Measurements from ENCODE around the gene PDS5B.

The PDS5B gene

DNA sequence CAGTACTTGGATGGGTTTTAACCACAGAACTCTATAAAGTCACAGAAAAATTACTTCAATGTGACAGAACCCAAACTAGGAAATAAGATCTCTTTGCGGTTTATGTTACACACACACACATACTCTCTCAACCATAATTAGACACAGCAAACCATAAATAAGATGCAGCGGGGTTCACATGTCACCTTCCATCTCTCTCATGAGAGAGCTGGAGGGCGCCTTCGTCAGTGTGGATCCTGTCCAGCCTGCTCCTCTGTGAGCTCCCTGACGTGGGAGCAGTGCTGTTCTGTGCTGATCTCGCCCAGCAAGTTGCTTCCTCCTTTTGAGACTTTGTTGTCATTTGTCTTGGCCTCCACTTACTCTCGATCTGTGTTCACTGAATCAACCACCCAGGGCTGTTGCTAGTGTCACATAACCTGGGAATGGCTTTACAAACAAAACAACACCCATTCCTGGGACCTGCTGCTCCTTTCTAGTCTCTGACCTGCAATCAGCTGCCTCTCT, 225.1 kb downstream of the PDS5B start:
- Histone ChIP-seq H3K9me3 (ENCODE audit: control insufficient read depth, insufficient read depth, low read depth, low read length) (no peaks in the 10 kb centered on the region), H3K4me3 (ENCODE audit: low read depth, low read length) (no peak overlapping the region)
- CTCF ChIA-PET: interaction anchor here (0.6 kb wide), 1 partner anchor 225 kb away, joined by 3 read pairs; the partner anchor contains the start of gene PDS5B

More for the DNA sequence above, 225.1 kb downstream of the PDS5B start:
- TF ChIP-seq, protein P1, sequence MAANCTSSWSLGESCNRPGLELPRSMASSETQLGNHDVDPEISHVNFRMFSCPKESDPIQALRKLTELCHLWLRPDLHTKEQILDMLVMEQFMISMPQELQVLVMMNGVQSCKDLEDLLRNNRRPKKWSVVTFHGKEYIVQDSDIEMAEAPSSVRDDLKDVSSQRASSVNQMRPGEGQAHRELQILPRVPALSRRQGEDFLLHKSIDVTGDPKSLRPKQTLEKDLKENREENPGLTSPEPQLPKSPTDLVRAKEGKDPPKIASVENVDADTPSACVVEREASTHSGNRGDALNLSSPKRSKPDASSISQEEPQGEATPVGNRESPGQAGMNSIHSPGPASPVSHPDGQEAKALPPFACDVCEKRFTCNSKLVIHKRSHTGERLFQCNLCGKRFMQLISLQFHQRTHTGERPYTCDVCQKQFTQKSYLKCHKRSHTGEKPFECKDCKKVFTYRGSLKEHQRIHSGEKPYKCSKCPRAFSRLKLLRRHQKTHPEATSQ (tag by site-specific recombination; IDR thresholded peaks at IDR 0.05): no peak
- TF ChIP-seq ZNF596 (tag by site-specific recombination; IDR thresholded peaks at IDR 0.05) (0 out of 2 replicates have a peak, but pooled peaks have one; percentile 5), SP7 (tag by site-specific recombination; IDR thresholded peaks at IDR 0.05) (peak; percentile 92), SALL2 (tag by site-specific recombination; IDR thresholded peaks at IDR 0.05; ENCODE audit: borderline replicate concordance) (no peak), HOXC10 (CRISPR knock-in tag; IDR thresholded peaks at IDR 0.05) (no peak), ZNF394 (tag by site-specific recombination; IDR thresholded peaks at IDR 0.05; ENCODE audit: borderline replicate concordance) (peak; percentile 40; the same call in 1 of the 2 replicates), ZNF555 (tag by site-specific recombination; conservative IDR thresholded peaks at IDR 0.05) (no peak), GLIS1 (tag by site-specific recombination; IDR thresholded peaks at IDR 0.05) (peak; percentile 39; the same call in 1 of the 2 replicates), ZNF37A (tag by site-specific recombination; IDR thresholded peaks at IDR 0.05) (no peak), ZNF776 (tag by site-specific recombination; IDR thresholded peaks at IDR 0.05; ENCODE audit: borderline replicate concordance) (no peak), ZBTB17 (tag by site-specific recombination; IDR thresholded peaks at IDR 0.05) (peak; percentile 71), ZNF837 (tag by site-specific recombination; IDR thresholded peaks at IDR 0.05) (no peak), ZNF600 (tag by site-specific recombination; IDR thresholded peaks at IDR 0.05) (peak; percentile 71; the same call in 1 of the 2 replicates), FEZF1 (tag by site-specific recombination; IDR thresholded peaks at IDR 0.05) (peak; percentile 85), ZNF843 (tag by site-specific recombination; IDR thresholded peaks at IDR 0.05) (peak; percentile 23; the same call in 1 of the 2 replicates), ZNF292 (tag by site-specific recombination; IDR thresholded peaks at IDR 0.05; ENCODE audit: borderline replicate concordance, low read depth) (no peak), ZNF549 (tag by site-specific recombination; IDR thresholded peaks at IDR 0.05) (no peak)
- TF ChIP-seq, protein P2, sequence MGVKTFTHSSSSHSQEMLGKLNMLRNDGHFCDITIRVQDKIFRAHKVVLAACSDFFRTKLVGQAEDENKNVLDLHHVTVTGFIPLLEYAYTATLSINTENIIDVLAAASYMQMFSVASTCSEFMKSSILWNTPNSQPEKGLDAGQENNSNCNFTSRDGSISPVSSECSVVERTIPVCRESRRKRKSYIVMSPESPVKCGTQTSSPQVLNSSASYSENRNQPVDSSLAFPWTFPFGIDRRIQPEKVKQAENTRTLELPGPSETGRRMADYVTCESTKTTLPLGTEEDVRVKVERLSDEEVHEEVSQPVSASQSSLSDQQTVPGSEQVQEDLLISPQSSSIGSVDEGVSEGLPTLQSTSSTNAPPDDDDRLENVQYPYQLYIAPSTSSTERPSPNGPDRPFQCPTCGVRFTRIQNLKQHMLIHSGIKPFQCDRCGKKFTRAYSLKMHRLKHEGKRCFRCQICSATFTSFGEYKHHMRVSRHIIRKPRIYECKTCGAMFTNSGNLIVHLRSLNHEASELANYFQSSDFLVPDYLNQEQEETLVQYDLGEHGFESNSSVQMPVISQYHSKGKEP (tag by site-specific recombination; IDR thresholded peaks at IDR 0.05): peak; percentile 33; the same call in 1 of the 2 replicates
- TF ChIP-seq, protein P3, sequence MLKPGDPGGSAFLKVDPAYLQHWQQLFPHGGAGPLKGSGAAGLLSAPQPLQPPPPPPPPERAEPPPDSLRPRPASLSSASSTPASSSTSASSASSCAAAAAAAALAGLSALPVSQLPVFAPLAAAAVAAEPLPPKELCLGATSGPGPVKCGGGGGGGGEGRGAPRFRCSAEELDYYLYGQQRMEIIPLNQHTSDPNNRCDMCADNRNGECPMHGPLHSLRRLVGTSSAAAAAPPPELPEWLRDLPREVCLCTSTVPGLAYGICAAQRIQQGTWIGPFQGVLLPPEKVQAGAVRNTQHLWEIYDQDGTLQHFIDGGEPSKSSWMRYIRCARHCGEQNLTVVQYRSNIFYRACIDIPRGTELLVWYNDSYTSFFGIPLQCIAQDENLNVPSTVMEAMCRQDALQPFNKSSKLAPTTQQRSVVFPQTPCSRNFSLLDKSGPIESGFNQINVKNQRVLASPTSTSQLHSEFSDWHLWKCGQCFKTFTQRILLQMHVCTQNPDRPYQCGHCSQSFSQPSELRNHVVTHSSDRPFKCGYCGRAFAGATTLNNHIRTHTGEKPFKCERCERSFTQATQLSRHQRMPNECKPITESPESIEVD (tag by site-specific recombination; IDR thresholded peaks at IDR 0.05): peak; percentile 27; the same call in 1 of the 2 replicates
- TF ChIP-seq, protein P4, sequence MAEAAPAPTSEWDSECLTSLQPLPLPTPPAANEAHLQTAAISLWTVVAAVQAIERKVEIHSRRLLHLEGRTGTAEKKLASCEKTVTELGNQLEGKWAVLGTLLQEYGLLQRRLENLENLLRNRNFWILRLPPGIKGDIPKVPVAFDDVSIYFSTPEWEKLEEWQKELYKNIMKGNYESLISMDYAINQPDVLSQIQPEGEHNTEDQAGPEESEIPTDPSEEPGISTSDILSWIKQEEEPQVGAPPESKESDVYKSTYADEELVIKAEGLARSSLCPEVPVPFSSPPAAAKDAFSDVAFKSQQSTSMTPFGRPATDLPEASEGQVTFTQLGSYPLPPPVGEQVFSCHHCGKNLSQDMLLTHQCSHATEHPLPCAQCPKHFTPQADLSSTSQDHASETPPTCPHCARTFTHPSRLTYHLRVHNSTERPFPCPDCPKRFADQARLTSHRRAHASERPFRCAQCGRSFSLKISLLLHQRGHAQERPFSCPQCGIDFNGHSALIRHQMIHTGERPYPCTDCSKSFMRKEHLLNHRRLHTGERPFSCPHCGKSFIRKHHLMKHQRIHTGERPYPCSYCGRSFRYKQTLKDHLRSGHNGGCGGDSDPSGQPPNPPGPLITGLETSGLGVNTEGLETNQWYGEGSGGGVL (tag by site-specific recombination; IDR thresholded peaks at IDR 0.05): peak; percentile 35; the same call in 1 of the 2 replicates
- TF ChIP-seq, protein P5, sequence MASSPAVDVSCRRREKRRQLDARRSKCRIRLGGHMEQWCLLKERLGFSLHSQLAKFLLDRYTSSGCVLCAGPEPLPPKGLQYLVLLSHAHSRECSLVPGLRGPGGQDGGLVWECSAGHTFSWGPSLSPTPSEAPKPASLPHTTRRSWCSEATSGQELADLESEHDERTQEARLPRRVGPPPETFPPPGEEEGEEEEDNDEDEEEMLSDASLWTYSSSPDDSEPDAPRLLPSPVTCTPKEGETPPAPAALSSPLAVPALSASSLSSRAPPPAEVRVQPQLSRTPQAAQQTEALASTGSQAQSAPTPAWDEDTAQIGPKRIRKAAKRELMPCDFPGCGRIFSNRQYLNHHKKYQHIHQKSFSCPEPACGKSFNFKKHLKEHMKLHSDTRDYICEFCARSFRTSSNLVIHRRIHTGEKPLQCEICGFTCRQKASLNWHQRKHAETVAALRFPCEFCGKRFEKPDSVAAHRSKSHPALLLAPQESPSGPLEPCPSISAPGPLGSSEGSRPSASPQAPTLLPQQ (tag by site-specific recombination; IDR thresholded peaks at IDR 0.05): no peak
- TF ChIP-seq, protein P6, sequence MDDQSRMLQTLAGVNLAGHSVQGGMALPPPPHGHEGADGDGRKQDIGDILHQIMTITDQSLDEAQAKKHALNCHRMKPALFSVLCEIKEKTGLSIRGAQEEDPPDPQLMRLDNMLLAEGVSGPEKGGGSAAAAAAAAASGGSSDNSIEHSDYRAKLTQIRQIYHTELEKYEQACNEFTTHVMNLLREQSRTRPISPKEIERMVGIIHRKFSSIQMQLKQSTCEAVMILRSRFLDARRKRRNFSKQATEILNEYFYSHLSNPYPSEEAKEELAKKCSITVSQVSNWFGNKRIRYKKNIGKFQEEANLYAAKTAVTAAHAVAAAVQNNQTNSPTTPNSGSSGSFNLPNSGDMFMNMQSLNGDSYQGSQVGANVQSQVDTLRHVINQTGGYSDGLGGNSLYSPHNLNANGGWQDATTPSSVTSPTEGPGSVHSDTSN (CRISPR knock-in tag; IDR thresholded peaks at IDR 0.05): no peak
- TF ChIP-seq, protein P7, sequence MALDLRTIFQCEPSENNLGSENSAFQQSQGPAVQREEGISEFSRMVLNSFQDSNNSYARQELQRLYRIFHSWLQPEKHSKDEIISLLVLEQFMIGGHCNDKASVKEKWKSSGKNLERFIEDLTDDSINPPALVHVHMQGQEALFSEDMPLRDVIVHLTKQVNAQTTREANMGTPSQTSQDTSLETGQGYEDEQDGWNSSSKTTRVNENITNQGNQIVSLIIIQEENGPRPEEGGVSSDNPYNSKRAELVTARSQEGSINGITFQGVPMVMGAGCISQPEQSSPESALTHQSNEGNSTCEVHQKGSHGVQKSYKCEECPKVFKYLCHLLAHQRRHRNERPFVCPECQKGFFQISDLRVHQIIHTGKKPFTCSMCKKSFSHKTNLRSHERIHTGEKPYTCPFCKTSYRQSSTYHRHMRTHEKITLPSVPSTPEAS (tag by site-specific recombination; IDR thresholded peaks at IDR 0.05): 0 out of 2 replicates have a peak, but pooled peaks have one; percentile 27
- TF ChIP-seq, protein P8, sequence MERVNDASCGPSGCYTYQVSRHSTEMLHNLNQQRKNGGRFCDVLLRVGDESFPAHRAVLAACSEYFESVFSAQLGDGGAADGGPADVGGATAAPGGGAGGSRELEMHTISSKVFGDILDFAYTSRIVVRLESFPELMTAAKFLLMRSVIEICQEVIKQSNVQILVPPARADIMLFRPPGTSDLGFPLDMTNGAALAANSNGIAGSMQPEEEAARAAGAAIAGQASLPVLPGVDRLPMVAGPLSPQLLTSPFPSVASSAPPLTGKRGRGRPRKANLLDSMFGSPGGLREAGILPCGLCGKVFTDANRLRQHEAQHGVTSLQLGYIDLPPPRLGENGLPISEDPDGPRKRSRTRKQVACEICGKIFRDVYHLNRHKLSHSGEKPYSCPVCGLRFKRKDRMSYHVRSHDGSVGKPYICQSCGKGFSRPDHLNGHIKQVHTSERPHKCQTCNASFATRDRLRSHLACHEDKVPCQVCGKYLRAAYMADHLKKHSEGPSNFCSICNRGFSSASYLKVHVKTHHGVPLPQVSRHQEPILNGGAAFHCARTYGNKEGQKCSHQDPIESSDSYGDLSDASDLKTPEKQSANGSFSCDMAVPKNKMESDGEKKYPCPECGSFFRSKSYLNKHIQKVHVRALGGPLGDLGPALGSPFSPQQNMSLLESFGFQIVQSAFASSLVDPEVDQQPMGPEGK (tag by site-specific recombination; IDR thresholded peaks at IDR 0.05): no peak
- no peaks in the 10 kb centered on the region for H3K36me3 ChIP-seq (ENCODE audit: control insufficient read depth in 2 of 2, insufficient read depth in 1 of 2, low read length in 2 of 2)
- no peak overlapping the region for H3K27ac ChIP-seq (ENCODE audit: extremely low read depth, low read depth, low read length)
- no peaks in the 10 kb centered on the region for H3K4me1 ChIP-seq (ENCODE audit: control insufficient read depth, insufficient read depth, low read length)
- POLR2A ChIA-PET: no interaction called here

Data from HEK293 (cell line).